HEK293 (cell line): Measurements from ENCODE around the gene HPD.
A peak's percentile ranks its signal among the peaks of the same experiment; 100 is the strongest.

Experiments
- BCL11B ChIP-seq: fragments of 450-650 bp; formaldehyde crosslinking; IDR thresholded peaks from 2 replicates; pipeline ENCODE4 v1.5.1; 2016; ENCODE audit warnings: low read depth, missing biosample characterization, missing genetic modification characterization
- HOXA7 ChIP-seq: sonication (generic); formaldehyde crosslinking; IDR thresholded peaks from 2 replicates; pipeline ENCODE4 v1.8.1; 2022; ENCODE audit warnings: missing genetic modification reagents, borderline replicate concordance
- KLF10 ChIP-seq: fragments of 450-650 bp; IDR thresholded peaks from 2 replicates; pipeline ENCODE4 v1.5.1; 2018; ENCODE audit warnings: missing biosample characterization, mild to moderate bottlenecking, missing genetic modification characterization
- KLF9 ChIP-seq: fragments of 450-650 bp; formaldehyde crosslinking; IDR thresholded peaks from 2 replicates; pipeline ENCODE4 v1.5.1; 2016; ENCODE audit warnings: missing biosample characterization, missing genetic modification characterization, low read depth
- PATZ1 ChIP-seq: fragments of 450-650 bp; formaldehyde crosslinking; IDR thresholded peaks from 2 replicates; pipeline ENCODE4 v1.5.1; 2016; ENCODE audit warnings: missing biosample characterization, missing genetic modification characterization
- PRDM1 ChIP-seq: fragments of 450-650 bp; formaldehyde crosslinking; IDR thresholded peaks from 2 replicates; pipeline ENCODE4; 2016; ENCODE audit warnings: missing biosample characterization, missing genetic modification characterization
- PRDM10 ChIP-seq: fragments of 450-650 bp; formaldehyde crosslinking; IDR thresholded peaks from 2 replicates; pipeline ENCODE4 v1.5.1; 2016; ENCODE audit warnings: missing biosample characterization, missing genetic modification characterization
- SCRT2 ChIP-seq: fragments of 450-650 bp; formaldehyde crosslinking; IDR thresholded peaks from 2 replicates; pipeline ENCODE4 v1.5.1; 2016; ENCODE audit warnings: missing biosample characterization, missing genetic modification characterization
- SP7 ChIP-seq: fragments of 450-650 bp; formaldehyde crosslinking; IDR thresholded peaks from 2 replicates; pipeline ENCODE4 v1.5.1; 2016; ENCODE audit warnings: missing biosample characterization, missing genetic modification characterization
- YY1 ChIP-seq: fragments of 450-650 bp; formaldehyde crosslinking; IDR thresholded peaks from 2 replicates; pipeline ENCODE4 v1.5.1; 2018; ENCODE audit warnings: missing biosample characterization, missing genetic modification characterization
- ZFP69B ChIP-seq: fragments of 450-650 bp; formaldehyde crosslinking; IDR thresholded peaks from 2 replicates; pipeline ENCODE4 v1.5.1; 2016; ENCODE audit warnings: missing biosample characterization, missing genetic modification characterization
- ZNF302 ChIP-seq: fragments of 450-650 bp; formaldehyde crosslinking; IDR thresholded peaks from 2 replicates; pipeline ENCODE4 v1.5.1; 2016; ENCODE audit warnings: missing biosample characterization, missing genetic modification characterization, low read depth
- ZNF324 ChIP-seq: fragments of 450-650 bp; formaldehyde crosslinking; IDR thresholded peaks from 2 replicates; pipeline ENCODE4 v1.5.1; 2016; ENCODE audit warnings: missing biosample characterization, missing genetic modification characterization
- ZNF362 ChIP-seq: fragments of 450-650 bp; formaldehyde crosslinking; IDR thresholded peaks from 2 replicates; pipeline ENCODE4 v1.5.1; 2016; ENCODE audit warnings: missing biosample characterization, missing genetic modification characterization
- ZNF366 ChIP-seq: fragments of 450-650 bp; formaldehyde crosslinking; conservative IDR thresholded peaks from 2 replicates; pipeline ENCODE4 v1.5.1; 2016; ENCODE audit warnings: missing biosample characterization, missing genetic modification characterization
- ZNF518A ChIP-seq: fragments of 450-650 bp; formaldehyde crosslinking; conservative IDR thresholded peaks from 2 replicates; pipeline ENCODE4 v1.5.1; 2016; ENCODE audit warnings: low read depth, missing biosample characterization, missing genetic modification characterization
- ZNF585B ChIP-seq: fragments of 450-650 bp; formaldehyde crosslinking; IDR thresholded peaks from 2 replicates; pipeline ENCODE4 v1.5.1; 2016; ENCODE audit warnings: missing biosample characterization, missing genetic modification characterization
- ZNF623 ChIP-seq: fragments of 450-650 bp; formaldehyde crosslinking; IDR thresholded peaks from 2 replicates; pipeline ENCODE4 v1.5.1; 2016; ENCODE audit warnings: missing biosample characterization, missing genetic modification characterization
- ZNF654 ChIP-seq: fragments of 450-650 bp; formaldehyde crosslinking; IDR thresholded peaks from 2 replicates; pipeline ENCODE4 v1.5.1; 2016; ENCODE audit warnings: low read depth, missing biosample characterization, missing genetic modification characterization
- ZNF670 ChIP-seq: fragments of 450-650 bp; formaldehyde crosslinking; IDR thresholded peaks from 2 replicates; pipeline ENCODE4 v1.5.1; 2016; ENCODE audit warnings: missing biosample characterization, missing genetic modification characterization, low read depth

HPD gene

GRCh38 chr12:121793838-121794533 is 64.7 kb downstream of the HPD start (continued):
- TF ChIP-seq ZNF518A (tag by site-specific recombination) (0 out of 2 replicates have a peak, but pooled peaks have one; percentile 9), KLF9 (no peak; the same call in none of the 2 replicates), ZNF623 (tag by site-specific recombination) (no peak), ZNF670 (tag by site-specific recombination) (no peak), KLF10 (peak; percentile 69; the same call in 1 of the 2 replicates), YY1 (tag by site-specific recombination) (peak; percentile 52), PRDM1 (no peak), ZNF302 (tag by site-specific recombination) (no peak), ZNF654 (tag by site-specific recombination) (peak; percentile 72), ZNF585B (tag by site-specific recombination) (no peak), ZNF366 (no peak), BCL11B (peak; percentile 59), ZFP69B (tag by site-specific recombination) (peak; percentile 49), PATZ1 (peak; percentile 98), SCRT2 (no peak), ZNF324 (tag by site-specific recombination) (peak; percentile 78), ZNF362 (no peak), HOXA7 (CRISPR knock-in tag) (no peak), PRDM10 (tag by site-specific recombination) (no peak; the same call in 1 of the 2 replicates), SP7 (peak; percentile 85)
